HG03469 (cell line): ENCODE data around the gene CD74.

Experiments used
- ATAC-seq: cut with Tn5 transposase; IDR thresholded peaks from one replicate; pipeline ENCODE4 v1.9.1; 2021; ENCODE audit warnings: mild to moderate bottlenecking, moderate library complexity, moderate number of reproducible peaks; ENCODE audit not compliant: unreplicated experiment

Gene CD74

DNA sequence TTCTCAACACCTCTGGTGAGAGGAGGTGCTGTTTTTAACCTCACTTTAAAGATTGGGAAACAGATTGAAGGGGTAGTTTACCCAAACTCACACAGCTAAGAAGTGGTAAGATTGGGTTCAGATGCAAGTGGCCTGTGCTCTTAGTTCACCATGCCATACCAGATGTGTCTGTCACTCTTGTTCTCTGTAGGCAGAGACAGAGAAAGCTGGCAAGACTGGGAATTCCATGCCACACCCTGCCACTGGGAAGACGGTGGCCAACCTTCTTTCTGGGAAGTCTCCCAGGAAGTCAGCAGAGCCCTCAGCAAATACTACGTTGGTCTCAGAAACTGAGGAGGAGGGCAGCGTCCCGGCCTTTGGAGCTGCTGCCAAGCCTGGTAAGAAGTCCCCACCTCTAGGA lies 44.2 kb downstream of the CD74 start:
- ATAC-seq: no peak

DNA sequence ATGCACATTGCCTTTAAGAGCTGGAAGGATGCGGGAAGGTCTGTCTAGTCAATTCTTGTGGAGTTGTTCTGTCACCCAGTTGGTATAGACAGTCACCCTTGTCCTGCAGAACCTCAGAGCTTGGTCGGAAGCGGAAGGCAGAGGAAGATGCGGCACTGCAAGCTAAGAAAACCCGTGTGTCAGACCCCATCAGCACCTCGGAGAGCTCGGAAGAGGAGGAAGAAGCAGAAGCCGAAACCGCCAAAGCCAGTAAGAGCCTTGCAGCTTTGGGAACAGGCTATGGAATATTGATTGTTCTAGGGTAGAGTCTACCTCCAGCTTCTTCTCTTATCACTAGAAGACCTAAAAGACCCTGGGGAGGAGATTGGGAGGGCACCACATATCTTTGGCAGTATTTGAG lies 48.7 kb downstream of the CD74 start:
- ATAC-seq: no peak

DNA sequence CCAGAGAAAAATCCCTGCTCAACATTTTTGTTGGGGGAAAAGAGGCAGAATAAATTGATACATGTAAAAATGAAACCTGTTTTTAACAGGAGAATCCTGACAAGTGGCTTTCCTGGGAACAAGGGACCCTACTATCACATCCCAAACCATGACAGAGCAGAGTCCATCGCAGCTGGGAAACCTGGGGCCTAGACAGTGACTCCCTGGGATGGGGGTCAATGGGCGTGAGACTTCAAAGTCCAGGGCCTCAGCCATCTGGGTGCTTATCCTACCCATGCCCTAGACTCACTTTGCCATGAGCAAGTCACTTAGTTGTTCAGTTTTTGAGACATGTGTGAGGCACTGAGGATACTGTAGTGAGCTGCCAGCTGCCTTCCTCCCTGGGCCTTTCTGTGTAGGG lies 49.5 kb downstream of the CD74 start:
- ATAC-seq: no peak

DNA sequence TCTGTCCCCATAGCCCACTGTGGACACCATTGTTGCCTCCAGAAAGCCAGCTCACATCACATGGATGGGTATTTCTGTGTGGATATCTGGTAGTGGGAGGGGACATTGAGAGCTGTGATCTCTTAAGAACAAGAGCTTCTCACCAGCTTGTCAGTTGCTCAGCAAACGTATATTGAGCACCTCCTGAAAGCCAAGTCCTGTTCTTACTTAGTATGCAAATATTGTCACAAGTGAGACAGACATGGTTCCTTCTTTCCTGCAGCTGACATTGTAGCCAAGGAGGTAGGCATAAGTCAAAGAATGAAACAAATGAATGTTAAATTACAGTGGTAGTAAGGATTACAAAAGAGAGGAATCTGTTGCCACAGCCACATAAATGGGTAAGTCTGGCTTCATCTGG lies 51.4 kb downstream of the CD74 start:
- ATAC-seq: no peak

DNA sequence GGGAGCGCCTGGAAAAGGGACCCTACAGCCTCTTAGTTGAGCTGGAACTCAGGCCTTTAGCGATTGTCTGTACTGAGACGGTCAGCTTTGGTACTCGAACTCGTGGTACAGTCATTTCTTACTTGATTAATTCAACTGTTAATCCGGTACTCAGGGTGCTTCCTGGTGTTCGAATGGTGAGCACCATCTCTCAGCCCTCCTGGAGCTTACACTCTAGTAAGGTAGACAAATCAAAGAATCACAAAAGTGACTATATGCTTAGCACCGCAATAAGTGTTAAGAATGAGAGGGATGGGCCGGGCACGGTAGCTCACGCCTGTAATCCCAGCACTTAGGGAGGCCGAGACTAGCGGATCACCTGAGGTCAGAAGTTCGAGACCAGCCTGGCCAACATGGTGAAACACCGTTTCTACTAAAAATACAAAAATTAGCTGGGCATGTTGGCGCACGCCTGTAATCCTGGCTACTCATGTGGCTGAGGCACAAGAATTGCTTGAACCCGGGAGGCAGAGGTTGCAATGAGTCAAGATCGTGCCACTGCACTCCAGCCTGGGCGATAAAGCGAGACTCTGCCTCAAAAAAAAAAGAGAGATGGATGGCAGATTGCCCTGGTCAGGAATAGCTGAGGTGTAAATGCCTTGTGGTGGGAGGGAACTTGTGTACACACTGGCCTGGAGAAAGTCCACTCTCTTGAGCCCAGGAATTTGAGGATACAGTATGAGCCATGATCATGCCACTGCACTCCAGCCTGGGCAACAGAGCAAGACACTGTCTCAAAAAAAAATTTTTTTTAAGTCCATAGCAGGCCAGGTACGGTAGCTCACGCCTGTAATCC lies 54.2 kb downstream of the CD74 start:
- ATAC-seq: no peak

DNA sequence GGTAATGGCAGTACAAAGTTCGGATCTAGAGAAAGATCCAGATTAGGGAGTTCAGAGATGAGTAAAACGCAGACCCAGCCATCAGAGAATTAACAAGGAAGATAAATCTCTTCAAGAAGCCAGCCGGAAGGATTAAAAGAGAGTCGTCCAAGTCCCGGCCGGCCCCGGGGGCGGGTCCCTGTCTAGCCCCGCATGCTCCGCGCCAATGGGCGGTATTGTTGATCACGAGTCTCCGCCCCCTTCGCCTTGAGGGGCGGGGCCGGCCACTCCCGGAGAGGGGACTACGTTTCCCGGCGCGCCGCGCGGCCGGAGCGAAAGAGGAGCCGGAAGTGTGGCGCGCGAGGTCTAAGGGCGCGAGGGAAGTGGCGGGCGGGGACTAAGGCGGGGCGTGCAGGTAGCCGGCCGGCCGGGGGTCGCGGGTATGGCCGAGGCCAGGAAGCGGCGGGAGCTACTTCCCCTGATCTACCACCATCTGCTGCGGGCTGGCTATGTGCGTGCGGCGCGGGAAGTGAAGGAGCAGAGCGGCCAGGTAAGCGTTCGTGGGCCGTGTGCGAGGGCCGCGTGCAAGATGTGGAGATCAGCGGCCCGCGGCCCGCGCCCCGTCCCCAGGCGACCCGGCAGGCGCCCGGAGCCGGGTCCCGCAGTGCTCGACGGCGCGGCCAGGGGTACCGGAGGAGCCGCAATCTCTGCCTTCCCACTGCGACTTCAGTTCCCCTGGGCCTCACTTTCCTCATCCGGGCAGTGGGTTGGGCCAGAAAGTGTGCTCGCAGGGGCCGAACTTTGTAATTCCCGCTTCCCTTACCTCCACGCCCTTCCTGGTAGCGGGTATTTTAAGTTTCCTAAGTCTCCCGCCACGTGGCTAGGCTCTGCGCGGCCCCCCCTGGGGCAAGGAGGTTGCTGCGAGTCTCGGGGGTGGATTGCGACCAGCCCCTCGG lies 55.1 kb downstream of the CD74 start, which contains the start of gene TCOF1:
Gene TCOF1, plus strand, starts transcription at position 372 of the 935 bp plus-strand sequence. Its CDS starts 50 bp downstream, at position 422.
- ATAC-seq: peak; percentile 92

DNA sequence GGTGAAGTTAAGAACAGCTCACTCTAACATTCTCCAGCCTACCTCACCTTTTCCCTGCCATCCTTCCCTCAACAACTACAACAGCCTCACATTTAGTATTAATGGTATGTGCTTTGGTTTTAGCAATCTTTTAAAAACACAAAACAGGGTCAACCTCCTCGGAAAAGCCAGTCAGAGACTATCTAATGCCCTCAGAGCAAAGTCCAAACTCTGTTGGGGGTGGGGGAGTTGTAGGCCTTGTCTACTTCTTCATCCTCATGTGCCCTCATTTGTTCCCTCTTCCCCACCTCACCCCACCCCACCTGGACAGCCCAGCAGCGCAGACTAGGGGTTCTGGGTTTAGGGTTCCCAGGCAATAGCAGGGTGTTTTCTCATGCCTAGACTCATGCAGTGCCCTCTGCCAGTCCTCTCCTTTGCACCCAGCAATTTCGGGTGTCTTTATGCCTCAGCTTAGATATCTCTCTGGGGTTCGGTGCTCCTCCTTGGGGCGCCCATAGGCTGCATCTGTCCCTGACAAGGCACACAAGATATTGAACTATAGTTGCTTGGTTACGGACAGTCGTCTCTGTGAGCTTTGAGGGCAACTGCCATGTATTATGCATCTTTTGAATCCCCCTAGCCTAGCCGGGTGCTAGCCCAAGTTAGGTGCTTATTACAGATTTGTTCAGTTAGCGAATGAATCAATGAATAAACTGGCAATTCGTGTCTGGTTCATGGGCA lies 56.0 kb downstream of the CD74 start:
- no peak for ATAC-seq

DNA sequence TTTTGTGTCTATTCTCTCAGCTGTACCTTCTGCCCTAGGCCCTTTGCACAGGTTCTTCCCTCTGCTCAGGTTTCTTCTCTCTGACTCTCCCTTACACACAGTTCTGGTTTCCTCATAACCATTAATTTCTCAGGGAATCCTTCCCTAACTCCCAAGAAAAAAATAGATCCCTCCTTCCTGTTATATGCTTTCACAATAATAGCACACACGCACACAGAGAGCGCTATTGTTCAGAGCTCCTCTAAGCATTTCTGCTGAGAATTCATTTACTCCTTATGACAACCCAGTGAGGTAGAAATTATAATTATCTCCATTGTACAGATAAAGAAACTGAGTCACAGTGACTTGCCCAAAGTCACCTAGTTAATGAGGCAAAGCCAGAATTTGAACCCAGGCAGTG lies 56.9 kb downstream of the CD74 start:
- ATAC-seq: no peak

DNA sequence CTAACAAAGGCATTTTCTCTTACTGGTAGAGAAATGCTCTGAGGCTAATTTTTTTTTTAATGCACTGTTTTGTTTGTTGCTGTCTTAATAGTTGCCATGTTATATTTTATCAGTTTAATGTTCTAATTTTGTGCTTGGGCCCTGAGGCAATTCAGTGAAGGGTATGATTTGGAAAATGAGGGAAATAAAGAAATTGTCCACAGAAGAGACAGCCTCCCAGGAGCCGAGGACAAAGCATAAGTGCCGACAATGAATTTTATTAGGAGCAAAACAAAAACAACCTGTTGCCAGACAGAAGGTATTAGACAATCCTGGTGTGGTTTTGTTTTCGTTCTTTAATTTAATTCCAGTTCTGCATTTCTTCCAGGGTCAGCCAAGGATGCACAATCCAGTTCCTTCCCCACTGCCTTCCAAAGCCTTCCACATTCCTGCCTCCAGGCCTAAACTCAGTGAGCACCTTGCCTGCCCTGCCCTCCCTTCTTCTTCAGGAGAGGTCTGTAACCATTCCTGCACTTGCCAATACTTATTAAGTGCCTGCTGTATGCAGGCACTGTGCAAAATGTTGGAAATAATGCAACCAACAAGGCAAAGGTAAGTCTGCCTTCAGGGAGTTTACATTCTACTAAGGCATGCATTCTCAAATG lies 59.6 kb downstream of the CD74 start:
- no peak for ATAC-seq

DNA sequence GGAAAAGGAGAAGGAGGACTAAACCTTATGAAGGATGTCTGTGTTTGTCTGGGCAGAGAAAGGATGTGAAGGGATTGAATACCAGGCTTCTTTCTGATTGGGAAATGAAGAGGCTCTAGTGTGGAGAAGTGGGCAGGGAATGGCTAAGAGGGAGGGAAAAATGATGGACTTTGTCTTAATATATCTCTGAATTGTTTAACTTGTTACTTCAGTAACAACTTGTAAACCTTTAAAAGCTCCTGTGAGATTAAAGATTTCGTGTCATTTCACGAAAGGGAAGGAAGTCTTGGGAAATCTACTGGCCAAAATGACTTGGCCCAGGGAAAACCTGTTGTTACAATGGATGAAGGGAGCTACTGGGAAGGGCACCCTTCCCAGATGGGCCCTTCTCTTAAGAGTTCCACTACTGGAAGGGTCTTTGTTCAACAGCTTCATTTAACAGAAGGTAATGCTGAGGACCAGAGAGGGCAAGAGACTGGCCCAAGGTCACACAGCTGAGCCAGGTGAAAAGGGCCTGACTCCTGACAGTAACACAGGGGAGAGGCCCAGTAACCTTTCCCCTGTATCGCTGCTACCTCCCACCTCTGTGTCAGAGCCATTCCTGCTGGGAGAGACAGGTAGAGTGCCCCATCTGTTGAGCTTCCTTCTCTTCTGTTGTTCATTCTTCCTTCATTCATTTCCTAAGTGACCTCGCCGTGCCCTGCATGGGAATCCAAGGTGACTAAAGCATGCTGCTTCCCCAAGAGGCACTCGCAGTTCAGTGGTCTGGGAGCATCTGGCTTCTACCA lies 60.3 kb downstream of the CD74 start:
- ATAC-seq: no peak
